Tibial nerve (tissue), 4 donors: ENCODE measurements around the gene ELP4.

ENCODE experiments used
- CTCF ChIP-seq, 5 experiments: fragments of 200-600 bp in 3 of 5; fragments of 450-650 bp in 2 of 5; sonication (generic) in 3 of 5; IDR thresholded peaks; one replicate each; pipeline ENCODE4 v1.5.1; 2016 to 2019; ENCODE audit warnings: antibody characterized with exemption in 5 of 5, mild to moderate bottlenecking in 3 of 5, moderate library complexity in 2 of 5
- EP300 ChIP-seq, 2 donors: sonication (generic); formaldehyde crosslinking; IDR thresholded peaks; one replicate each; pipeline ENCODE4 v1.6.1; 2017; ENCODE audit warnings: antibody characterized with exemption in 2 of 2, mild to moderate bottlenecking in 1 of 2
- POLR2A ChIP-seq, 2 donors: fragments of 450-650 bp; IDR thresholded peaks; one replicate each; pipeline ENCODE4 v1.6.1; 2017; ENCODE audit warnings: antibody characterized with exemption in 2 of 2, mild to moderate bottlenecking in 2 of 2, moderate library complexity in 2 of 2

- TF ChIP-seq POLR2A (IDR thresholded peaks at IDR 0.05) (no peak), CTCF (IDR thresholded peaks at IDR 0.05) (no peak), EP300 (IDR thresholded peaks at IDR 0.05) (no peak)
Measured at GRCh38 chr11:31687861-31688260, 178.3 kb downstream of the ELP4 start.
